H1 (cell line): ENCODE data around the gene TRIM31. TPM values are rescaled to one million over a fixed set of nuclear protein-coding genes. Genes with fewer than 3 reads are reported as not detected.

ENCODE experiments used
- HDAC6 ChIP-seq: IDR thresholded peaks from one replicate; pipeline ENCODE4 v1.7.1; 2012; ENCODE audit warnings: low read depth, mild to moderate bottlenecking, inconsistent platforms, low read length, moderate library complexity
- JUND ChIP-seq: IDR thresholded peaks from 2 replicates; pipeline ENCODE4 v1.6.1; 2011; ENCODE audit warnings: mild to moderate bottlenecking, improper control_type of control experiment, low read length
- polyA plus RNA-seq, 7 experiments: library from polyadenylated mRNA; depleted of rRNA in 3 of 7; stranded (reverse) in 5 of 7; unstranded in 2 of 7; fragments of >200 nt in 5 of 7; fragments of 200-250 nt in 2 of 7; gene quantifications; 1 replicate in 5 of 7; 2 replicates in 1 of 7; 4 replicates in 1 of 7; pipeline versions ENCODE4 v1.2.1 to v1.2.3, GENCODE V29; 2011 to 2013; ENCODE audit warnings: missing spikeins in 2 of 7, mixed read lengths in 2 of 7
- total RNA-seq: library from RNA; stranded (reverse); fragmentation: NEBNext Ultra II Directional; extraction: Animal tissue kit (Norgen Biotek cat#: 25700); gene quantifications from 2 replicates; pipeline ENCODE4 v1.2.1, GENCODE V29; 2021
- TF ChIP-seq, protein P1 (sequence below): fragments of 300-600 bp; sonication (generic); IDR thresholded peaks from 2 replicates; pipeline ENCODE4 v1.7.1; 2012; ENCODE audit warnings: low read length, moderate library complexity, mild to moderate bottlenecking, inconsistent platforms; ENCODE audit not compliant: insufficient replicate concordance

The TRIM31 gene
- total and polyA plus RNA-seq, 2 of the 8 experiments (the other 6 are each of a cell fraction or from before 2014, with no cell fraction given): not detected

DNA sequence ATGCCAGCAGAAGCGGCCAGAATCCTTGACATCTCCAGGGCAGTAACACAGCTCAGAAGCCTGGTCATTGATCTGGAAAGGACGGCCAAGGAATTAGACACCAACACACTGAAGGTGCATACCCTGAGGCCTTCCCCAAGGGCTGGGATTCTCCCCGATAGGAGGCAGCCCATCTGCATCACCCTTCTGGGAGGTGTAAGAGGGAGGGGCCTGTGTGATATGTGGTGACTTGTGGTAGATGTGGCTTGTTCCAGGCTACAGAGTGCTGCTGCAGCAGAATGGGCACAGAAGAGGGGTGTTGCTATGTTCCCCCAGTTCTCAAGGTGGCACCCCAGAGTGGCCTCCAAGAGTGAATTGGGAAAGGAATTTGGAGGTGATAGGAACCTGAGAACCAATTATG lies 34.2 kb upstream of the TRIM31 start (continued):
- TF ChIP-seq, protein P1, sequence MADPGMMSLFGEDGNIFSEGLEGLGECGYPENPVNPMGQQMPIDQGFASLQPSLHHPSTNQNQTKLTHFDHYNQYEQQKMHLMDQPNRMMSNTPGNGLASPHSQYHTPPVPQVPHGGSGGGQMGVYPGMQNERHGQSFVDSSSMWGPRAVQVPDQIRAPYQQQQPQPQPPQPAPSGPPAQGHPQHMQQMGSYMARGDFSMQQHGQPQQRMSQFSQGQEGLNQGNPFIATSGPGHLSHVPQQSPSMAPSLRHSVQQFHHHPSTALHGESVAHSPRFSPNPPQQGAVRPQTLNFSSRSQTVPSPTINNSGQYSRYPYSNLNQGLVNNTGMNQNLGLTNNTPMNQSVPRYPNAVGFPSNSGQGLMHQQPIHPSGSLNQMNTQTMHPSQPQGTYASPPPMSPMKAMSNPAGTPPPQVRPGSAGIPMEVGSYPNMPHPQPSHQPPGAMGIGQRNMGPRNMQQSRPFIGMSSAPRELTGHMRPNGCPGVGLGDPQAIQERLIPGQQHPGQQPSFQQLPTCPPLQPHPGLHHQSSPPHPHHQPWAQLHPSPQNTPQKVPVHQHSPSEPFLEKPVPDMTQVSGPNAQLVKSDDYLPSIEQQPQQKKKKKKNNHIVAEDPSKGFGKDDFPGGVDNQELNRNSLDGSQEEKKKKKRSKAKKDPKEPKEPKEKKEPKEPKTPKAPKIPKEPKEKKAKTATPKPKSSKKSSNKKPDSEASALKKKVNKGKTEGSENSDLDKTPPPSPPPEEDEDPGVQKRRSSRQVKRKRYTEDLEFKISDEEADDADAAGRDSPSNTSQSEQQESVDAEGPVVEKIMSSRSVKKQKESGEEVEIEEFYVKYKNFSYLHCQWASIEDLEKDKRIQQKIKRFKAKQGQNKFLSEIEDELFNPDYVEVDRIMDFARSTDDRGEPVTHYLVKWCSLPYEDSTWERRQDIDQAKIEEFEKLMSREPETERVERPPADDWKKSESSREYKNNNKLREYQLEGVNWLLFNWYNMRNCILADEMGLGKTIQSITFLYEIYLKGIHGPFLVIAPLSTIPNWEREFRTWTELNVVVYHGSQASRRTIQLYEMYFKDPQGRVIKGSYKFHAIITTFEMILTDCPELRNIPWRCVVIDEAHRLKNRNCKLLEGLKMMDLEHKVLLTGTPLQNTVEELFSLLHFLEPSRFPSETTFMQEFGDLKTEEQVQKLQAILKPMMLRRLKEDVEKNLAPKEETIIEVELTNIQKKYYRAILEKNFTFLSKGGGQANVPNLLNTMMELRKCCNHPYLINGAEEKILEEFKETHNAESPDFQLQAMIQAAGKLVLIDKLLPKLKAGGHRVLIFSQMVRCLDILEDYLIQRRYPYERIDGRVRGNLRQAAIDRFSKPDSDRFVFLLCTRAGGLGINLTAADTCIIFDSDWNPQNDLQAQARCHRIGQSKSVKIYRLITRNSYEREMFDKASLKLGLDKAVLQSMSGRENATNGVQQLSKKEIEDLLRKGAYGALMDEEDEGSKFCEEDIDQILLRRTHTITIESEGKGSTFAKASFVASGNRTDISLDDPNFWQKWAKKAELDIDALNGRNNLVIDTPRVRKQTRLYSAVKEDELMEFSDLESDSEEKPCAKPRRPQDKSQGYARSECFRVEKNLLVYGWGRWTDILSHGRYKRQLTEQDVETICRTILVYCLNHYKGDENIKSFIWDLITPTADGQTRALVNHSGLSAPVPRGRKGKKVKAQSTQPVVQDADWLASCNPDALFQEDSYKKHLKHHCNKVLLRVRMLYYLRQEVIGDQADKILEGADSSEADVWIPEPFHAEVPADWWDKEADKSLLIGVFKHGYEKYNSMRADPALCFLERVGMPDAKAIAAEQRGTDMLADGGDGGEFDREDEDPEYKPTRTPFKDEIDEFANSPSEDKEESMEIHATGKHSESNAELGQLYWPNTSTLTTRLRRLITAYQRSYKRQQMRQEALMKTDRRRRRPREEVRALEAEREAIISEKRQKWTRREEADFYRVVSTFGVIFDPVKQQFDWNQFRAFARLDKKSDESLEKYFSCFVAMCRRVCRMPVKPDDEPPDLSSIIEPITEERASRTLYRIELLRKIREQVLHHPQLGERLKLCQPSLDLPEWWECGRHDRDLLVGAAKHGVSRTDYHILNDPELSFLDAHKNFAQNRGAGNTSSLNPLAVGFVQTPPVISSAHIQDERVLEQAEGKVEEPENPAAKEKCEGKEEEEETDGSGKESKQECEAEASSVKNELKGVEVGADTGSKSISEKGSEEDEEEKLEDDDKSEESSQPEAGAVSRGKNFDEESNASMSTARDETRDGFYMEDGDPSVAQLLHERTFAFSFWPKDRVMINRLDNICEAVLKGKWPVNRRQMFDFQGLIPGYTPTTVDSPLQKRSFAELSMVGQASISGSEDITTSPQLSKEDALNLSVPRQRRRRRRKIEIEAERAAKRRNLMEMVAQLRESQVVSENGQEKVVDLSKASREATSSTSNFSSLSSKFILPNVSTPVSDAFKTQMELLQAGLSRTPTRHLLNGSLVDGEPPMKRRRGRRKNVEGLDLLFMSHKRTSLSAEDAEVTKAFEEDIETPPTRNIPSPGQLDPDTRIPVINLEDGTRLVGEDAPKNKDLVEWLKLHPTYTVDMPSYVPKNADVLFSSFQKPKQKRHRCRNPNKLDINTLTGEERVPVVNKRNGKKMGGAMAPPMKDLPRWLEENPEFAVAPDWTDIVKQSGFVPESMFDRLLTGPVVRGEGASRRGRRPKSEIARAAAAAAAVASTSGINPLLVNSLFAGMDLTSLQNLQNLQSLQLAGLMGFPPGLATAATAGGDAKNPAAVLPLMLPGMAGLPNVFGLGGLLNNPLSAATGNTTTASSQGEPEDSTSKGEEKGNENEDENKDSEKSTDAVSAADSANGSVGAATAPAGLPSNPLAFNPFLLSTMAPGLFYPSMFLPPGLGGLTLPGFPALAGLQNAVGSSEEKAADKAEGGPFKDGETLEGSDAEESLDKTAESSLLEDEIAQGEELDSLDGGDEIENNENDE: no peak
- TF ChIP-seq JUND: no peak
- no peak for TF ChIP-seq HDAC6
